C4-2B (cell line): ENCODE results near the gene PRR14.

Experiments used
- ZFX ChIP-seq: fragments of 450-650 bp; IDR thresholded peaks from 2 replicates; pipeline ENCODE4 v1.6.1; 2017
- TF ChIP-seq, protein P1 (sequence below): fragments of 450-650 bp; conservative IDR thresholded peaks from 2 replicates; pipeline ENCODE4 v1.5.1; 2017; ENCODE audit warnings: mild to moderate bottlenecking

DNA sequence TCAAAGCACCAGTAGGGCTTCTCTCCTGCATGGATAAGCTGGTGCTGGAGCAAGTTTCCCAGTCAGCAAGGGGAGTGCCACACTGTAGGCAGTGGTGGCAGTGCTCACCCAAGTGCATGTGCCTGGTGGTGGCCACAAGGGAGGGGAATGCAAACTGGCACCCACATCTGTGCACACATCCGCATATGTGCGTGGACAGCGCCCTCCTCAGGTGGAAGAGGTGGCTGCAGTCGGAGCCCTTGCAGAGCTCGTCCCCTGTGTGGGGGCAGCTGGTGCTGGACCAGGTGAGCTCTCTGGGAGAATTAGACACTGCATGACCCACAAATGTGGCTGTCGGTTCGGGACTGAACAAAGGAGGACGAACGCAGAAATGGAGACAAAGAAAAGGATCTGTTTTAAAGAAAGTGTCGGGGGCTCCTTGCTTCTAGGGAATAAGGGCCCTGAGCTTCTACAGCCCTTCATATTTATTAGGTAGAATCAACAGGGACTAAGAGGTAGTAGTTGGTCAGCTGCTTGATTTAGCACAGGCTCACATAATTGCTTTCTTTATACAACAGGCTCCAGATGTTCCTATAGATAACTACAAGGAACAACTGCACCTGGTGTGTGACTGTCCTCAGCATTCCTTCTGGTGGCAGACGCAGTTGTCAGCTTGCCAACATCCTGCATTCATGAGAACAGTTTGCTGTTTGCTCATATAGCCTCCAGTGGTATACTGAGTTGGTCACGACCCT, 35.2 kb upstream of the PRR14 start:
- TF ChIP-seq, protein P1, sequence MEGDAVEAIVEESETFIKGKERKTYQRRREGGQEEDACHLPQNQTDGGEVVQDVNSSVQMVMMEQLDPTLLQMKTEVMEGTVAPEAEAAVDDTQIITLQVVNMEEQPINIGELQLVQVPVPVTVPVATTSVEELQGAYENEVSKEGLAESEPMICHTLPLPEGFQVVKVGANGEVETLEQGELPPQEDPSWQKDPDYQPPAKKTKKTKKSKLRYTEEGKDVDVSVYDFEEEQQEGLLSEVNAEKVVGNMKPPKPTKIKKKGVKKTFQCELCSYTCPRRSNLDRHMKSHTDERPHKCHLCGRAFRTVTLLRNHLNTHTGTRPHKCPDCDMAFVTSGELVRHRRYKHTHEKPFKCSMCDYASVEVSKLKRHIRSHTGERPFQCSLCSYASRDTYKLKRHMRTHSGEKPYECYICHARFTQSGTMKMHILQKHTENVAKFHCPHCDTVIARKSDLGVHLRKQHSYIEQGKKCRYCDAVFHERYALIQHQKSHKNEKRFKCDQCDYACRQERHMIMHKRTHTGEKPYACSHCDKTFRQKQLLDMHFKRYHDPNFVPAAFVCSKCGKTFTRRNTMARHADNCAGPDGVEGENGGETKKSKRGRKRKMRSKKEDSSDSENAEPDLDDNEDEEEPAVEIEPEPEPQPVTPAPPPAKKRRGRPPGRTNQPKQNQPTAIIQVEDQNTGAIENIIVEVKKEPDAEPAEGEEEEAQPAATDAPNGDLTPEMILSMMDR, result no peak; the same call in 1 of the 2 replicates
- TF ChIP-seq ZFX, result no peak
